HG02870 (cell line): ENCODE results near the gene LRRC28.

Source experiments
- ATAC-seq: cut with Tn5 transposase; IDR thresholded peaks from one replicate; pipeline ENCODE4 v1.9.1; 2021; ENCODE audit warnings: mild to moderate bottlenecking, moderate library complexity; ENCODE audit not compliant: unreplicated experiment

The LRRC28 gene

GRCh38 chr15:99433757-99434450, 182.6 kb downstream of the LRRC28 start:
- no peak for ATAC-seq

DNA sequence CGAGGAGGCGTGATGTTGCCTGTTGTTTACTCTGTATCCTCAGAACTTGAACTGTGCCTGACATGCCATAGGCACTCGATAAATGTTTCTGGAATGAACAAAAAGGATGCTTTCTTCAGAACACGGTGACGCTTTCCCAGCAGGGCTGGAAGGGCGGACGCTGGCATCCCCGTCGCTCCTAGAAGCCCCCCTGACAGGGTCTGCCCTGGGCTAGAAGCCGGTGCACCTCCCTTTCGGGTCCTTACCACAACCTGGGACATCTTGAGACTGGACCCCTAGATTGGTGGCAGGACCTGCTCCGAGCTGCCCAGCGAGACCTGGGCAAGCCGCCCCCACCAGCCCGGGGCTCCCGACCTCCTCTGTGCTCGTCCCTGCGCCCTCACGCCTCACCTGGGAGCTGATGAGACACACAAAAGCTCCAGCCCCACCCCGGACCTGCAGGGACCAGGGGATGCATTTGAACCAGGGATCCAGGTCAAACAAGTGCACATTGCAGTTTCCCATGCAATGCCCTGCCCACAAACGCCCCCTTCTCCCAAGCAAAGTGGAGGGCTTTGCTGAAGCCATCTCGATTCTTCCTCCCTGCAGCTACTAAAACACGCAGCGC, 183.3 kb downstream of the LRRC28 start:
- no peak for ATAC-seq

DNA sequence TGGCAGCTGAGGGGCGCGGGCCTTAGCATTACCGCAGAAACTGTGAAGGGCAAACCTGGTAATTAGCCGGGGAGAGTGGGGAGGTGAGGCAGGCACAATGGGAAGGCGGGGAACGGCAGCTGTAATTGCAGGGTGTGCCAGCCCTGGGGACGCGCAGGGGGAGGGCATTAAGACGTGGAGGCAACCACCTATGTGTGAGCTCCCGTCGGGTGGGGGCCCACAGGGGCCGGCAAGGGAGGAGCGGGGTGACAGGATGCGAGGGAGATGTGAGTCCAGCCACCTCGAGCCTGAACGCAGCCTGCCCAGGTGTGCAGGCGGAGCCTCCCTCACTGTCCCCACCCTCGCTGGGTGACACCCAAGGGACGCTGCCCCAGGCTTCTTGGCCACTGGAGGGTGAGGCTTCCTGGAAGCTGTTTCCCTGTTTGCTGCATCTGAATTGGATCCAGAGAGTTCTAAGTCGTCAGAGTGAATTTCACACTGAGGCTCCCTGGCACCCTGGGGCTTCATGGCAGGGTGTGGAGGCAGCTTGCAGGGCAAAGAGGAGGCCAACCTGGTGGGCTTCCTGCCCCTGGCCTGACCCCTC, 183.9 kb downstream of the LRRC28 start:
- ATAC-seq: no peak

GRCh38 chr15:99435877-99436541, 184.7 kb downstream of the LRRC28 start:
- no peak for ATAC-seq

DNA sequence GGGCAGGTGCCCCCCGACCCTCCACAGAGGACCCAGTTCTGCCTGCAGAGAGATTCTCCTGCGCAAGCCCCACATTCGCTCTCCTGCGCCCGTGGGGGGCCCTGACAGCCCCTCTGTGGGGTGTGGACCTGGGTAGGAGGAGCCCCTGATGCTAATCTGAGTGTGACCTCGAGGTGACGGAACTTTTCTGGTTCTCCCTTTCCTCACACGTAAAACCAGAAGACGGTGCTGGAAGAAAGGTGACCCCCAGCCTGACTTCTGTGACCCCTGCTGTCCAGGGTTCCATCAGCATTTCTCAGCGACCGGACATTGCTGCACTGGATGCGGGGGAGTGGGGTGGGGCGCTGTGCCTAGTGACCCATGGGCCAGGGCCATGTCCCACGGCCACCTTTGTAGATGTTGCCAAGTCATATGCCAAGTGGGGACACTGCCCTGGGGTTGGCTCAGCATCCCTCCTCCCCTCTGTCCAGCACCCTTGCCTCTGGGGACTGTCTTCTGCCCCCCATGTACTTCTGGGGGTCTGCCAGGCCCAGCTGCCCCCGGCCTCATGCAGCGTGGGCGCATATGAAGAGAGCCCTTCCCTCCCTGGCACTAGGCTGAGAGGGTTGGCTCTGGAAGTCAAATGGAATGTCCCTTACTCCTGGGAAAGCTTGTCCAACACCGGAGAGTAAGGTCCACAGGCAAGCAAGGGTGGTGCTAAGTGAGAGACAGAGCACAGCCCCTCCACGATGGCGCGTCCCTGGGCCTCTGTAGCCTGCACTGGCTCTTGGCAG, 185.4 kb downstream of the LRRC28 start:
- no peak for ATAC-seq

- no peak for ATAC-seq
Measured at GRCh38 chr15:99437315-99438223, 186.3 kb downstream of the LRRC28 start.

- no peak for ATAC-seq
Measured at GRCh38 chr15:99438224-99438585, 186.9 kb downstream of the LRRC28 start.

- no peak for ATAC-seq
Measured at GRCh38 chr15:99438691-99439523, 187.6 kb downstream of the LRRC28 start.

DNA sequence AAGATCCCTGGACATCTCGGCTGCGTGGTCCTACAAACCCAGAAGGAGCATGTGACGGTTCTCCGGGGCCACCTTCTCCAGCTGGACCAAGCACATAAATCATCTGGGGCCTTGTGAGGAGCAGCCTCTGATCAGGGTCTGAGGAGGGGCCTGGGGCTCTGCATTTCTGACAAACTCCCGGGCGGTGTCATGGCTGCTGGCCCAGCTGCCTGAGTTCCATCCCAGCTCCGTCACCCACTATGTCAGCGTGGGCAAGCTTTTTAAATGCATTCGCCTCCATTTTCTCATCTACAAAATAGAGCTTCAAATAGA, 188.2 kb downstream of the LRRC28 start:
- no peak for ATAC-seq

DNA sequence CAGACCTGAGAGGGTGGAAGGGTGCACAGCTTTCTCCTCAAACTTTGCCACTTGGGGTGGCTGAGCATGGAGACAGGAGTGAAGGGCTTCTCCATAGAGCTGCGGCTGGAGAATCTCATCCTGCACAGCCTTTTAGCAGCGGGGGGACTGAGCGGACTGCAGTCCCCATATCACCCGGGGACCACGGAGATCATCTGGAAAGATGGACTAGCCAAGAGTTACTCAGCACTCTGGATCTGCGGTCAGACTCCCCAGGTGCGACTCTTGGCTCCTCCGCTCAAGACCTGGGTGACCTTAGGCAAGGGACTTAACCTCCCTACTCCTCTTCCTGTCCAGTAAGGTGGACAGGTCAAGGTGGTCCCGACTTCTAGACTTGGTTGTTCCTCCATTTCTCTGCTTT, 188.7 kb downstream of the LRRC28 start:
- no peak for ATAC-seq
